ENCODE data around the gene ALK. TPM values are rescaled to one million over a fixed set of nuclear protein-coding genes. Genes with fewer than 3 reads are reported as not detected.
A peak's percentile ranks its signal among the peaks of the same experiment; 100 is the strongest.

The ALK gene
- total RNA-seq, 1 experiment from 2014 or later: not detected

GRCh38 chr2:29394311-29394980, 526.9 kb downstream of the ALK start:
- Mint-ChIP-seq H3K9me3 (no peaks in the 10 kb centered on the region; a peak in 1 of 5 replicates), H3K36me3 (ENCODE audit: insufficient read depth in 1 of 3, low read depth in 3 of 3) (no peaks in the 10 kb centered on the region; a peak in 1 of 7 replicates), H3K27ac (peak overlapping the region in 1 of 3 experiments; percentile 8; a peak in 1 of 7 replicates), H3K4me3 (no peak overlapping the region), H3K27me3 (ENCODE audit: low read depth) (no peaks in the 10 kb centered on the region), H3K4me1 (peaks cover 8 to 14% of the 10 kb centered on the region in 2 experiments)
- Histone ChIP-seq H3K9me3 (ENCODE audit: control insufficient read depth, low read depth, low read length) (no peaks in the 10 kb centered on the region), H3K79me2 (ENCODE audit: insufficient read depth, low read length) (no peaks in the 10 kb centered on the region), H2BK120ac (ENCODE audit: low read depth, low read length, poor library complexity, severe bottlenecking) (no peak overlapping the region), H2AK5ac (ENCODE audit: insufficient read length, low read length) (no peak overlapping the region), H3K23ac (ENCODE audit: insufficient read length, low read depth, low read length) (no peak overlapping the region), H2BK5ac (ENCODE audit: insufficient read length, low read length) (no peak overlapping the region), H2BK15ac (ENCODE audit: low read depth, low read length) (no peak overlapping the region), H3T11ph (ENCODE audit: low read length) (no peak overlapping the region), H3K23me2 (ENCODE audit: insufficient read length, low read depth, low read length, poor library complexity, severe bottlenecking) (no peaks in the 10 kb centered on the region), H3K27me3 (ENCODE audit: insufficient read depth, low read length) (no peaks in the 10 kb centered on the region), H3K27ac (ENCODE audit: insufficient read length, low read depth, low read length) (no peak overlapping the region), H3K18ac (ENCODE audit: insufficient read length, low read depth, low read length) (no peak overlapping the region), H3K14ac (ENCODE audit: insufficient read depth, low read length) (no peak overlapping the region), H3K4ac (ENCODE audit: low read depth, low read length) (no peak overlapping the region), H3K56ac (ENCODE audit: insufficient read length, low read depth, low read length) (no peak overlapping the region), H2BK12ac (ENCODE audit: insufficient read length, low read depth, low read length) (no peak overlapping the region), H4K20me1 (ENCODE audit: control insufficient read depth, insufficient read depth, insufficient read length) (no peaks in the 10 kb centered on the region), H3K4me2 (ENCODE audit: insufficient read depth, insufficient read length, low read length) (no peak overlapping the region), H4K5ac (ENCODE audit: insufficient read length, low read depth, low read length) (no peak overlapping the region), H3K79me1 (ENCODE audit: insufficient read depth, low read depth, low read length, poor library complexity, severe bottlenecking) (no peaks in the 10 kb centered on the region), H4K8ac (replicated peaks; ENCODE audit: insufficient read length, low read depth, low read length) (no peak overlapping the region), H2AFZ (ENCODE audit: low read length) (no peak overlapping the region), H3K9ac (ENCODE audit: extremely low read depth, insufficient read length, low read length) (no peak overlapping the region), H3K4me1 (ENCODE audit: insufficient read depth, low read length) (peaks cover 2% of the 10 kb centered on the region; the same call in 1 of the 2 replicates), H4K91ac (ENCODE audit: insufficient read length, low read depth, low read length) (no peak overlapping the region), H2BK20ac (ENCODE audit: low read depth, low read length, poor library complexity, severe bottlenecking) (no peak overlapping the region)
- no peak for DNase-seq
- no CpG with 5 or more reads among the region's 1 CpG for WGBS (ENCODE audit: extremely low coverage, insufficient read length, low lambda C conversion rate)
- TF ChIP-seq CTCF (conservative IDR thresholded peaks at IDR 0.05): no peak
